ENCODE data around the gene FBXO7. TPM values are rescaled to one million over a fixed set of nuclear protein-coding genes. Genes with fewer than 3 reads are reported as not detected.

Gene FBXO7
- 45.8 and 47.8 TPM in 2 replicates for total RNA-seq (2021)
- long read RNA-seq, transcript FBXO7-201 (9 exons, 2,195 nt), result major isoform, 459 of 576 reads
- long read RNA-seq, transcript FBXO7-202 (9 exons, 1,888 nt), result minor isoform, 23 of 576 reads
- long read RNA-seq, transcript FBXO7-204 (9 exons, 1,921 nt), result minor isoform, 29 of 576 reads
- long read RNA-seq, transcript FBXO7-206 (9 exons, 1,535 nt), result minor isoform, 13 of 576 reads
- long read RNA-seq, partial matches to known transcripts, result 15 of 576 reads
- long read RNA-seq, other reads (novel, unspliced or antisense), result 29 of 576 reads

- Histone ChIP-seq H3K9ac (ENCODE audit: extremely low read depth, insufficient read length, low read length) (peak within 1 kb of the TSS; percentile 90), H2AFZ (ENCODE audit: low read length) (peak within 1 kb of the TSS; percentile 15), H2AK5ac (ENCODE audit: insufficient read length, low read length) (no peak within 1 kb of the TSS), H3K4me1 (ENCODE audit: insufficient read depth, low read length) (peaks cover 3% of the 10 kb centered on the region; the same call in 1 of the 2 replicates), H2BK5ac (ENCODE audit: insufficient read length, low read length) (no peak within 1 kb of the TSS), H3K79me2 (ENCODE audit: insufficient read depth, low read length) (peaks cover 7% of the 10 kb centered on the region; the same call in 1 of the 2 replicates), H3K18ac (ENCODE audit: insufficient read length, low read depth, low read length) (peak within 1 kb of the TSS; percentile 45), H3K4me2 (ENCODE audit: insufficient read depth, insufficient read length, low read length) (peak within 1 kb of the TSS; percentile 87), H4K8ac (replicated peaks; ENCODE audit: insufficient read length, low read depth, low read length) (no peak within 1 kb of the TSS), H3K79me1 (ENCODE audit: insufficient read depth, low read depth, low read length, poor library complexity, severe bottlenecking) (peaks cover 5% of the 10 kb centered on the region), H3T11ph (ENCODE audit: low read length) (no peak within 1 kb of the TSS), H3K56ac (ENCODE audit: insufficient read length, low read depth, low read length) (no peak within 1 kb of the TSS), H4K5ac (ENCODE audit: insufficient read length, low read depth, low read length) (no peak within 1 kb of the TSS), H3K27ac (ENCODE audit: insufficient read length, low read depth, low read length) (no peak within 1 kb of the TSS), H2BK120ac (ENCODE audit: low read depth, low read length, poor library complexity, severe bottlenecking) (no peak within 1 kb of the TSS), H2BK15ac (ENCODE audit: low read depth, low read length) (0 out of 2 replicates have a peak within 1 kb of the TSS, but pooled peaks have one; percentile 12), H2BK20ac (ENCODE audit: low read depth, low read length, poor library complexity, severe bottlenecking) (no peak within 1 kb of the TSS), H3K23ac (ENCODE audit: insufficient read length, low read depth, low read length) (no peak within 1 kb of the TSS), H4K20me1 (ENCODE audit: control insufficient read depth, insufficient read depth, insufficient read length) (no peaks in the 10 kb centered on the region), H3K4ac (ENCODE audit: low read depth, low read length) (no peak within 1 kb of the TSS), H2BK12ac (ENCODE audit: insufficient read length, low read depth, low read length) (no peak within 1 kb of the TSS), H3K9me3 (ENCODE audit: control insufficient read depth, low read depth, low read length) (no peaks in the 10 kb centered on the region), H3K23me2 (ENCODE audit: insufficient read length, low read depth, low read length, poor library complexity, severe bottlenecking) (peaks cover 5% of the 10 kb centered on the region), H3K14ac (ENCODE audit: insufficient read depth, low read length) (peak within 1 kb of the TSS; percentile 83; the same call in 1 of the 2 replicates), H3K27me3 (ENCODE audit: insufficient read depth, low read length) (no peaks in the 10 kb centered on the region), H4K91ac (ENCODE audit: insufficient read length, low read depth, low read length) (no peak within 1 kb of the TSS)
- Mint-ChIP-seq H3K27ac (peak within 1 kb of the TSS in 2 of 3 experiments; percentile 24 to 90; a peak in 4 of 7 replicates), H3K27me3 (ENCODE audit: low read depth) (peaks cover 21% of the 10 kb centered on the region), H3K4me1 (peaks cover 0 to 13% of the 10 kb centered on the region in 2 experiments; a peak in 3 of 4 replicates), H3K9me3 (no peaks in the 10 kb centered on the region), H3K4me3 (peak within 1 kb of the TSS; percentile 88 to 90), H3K36me3 (ENCODE audit: insufficient read depth in 1 of 3, low read depth in 3 of 3) (no peaks in the 10 kb centered on the region)
- TF ChIP-seq CTCF (conservative IDR thresholded peaks at IDR 0.05), result peak; percentile 60
- DNase-seq, result peak; percentile 93
- no CpG with 5 or more reads among the region's 92 CpGs for WGBS (ENCODE audit: extremely low coverage, insufficient read length, low lambda C conversion rate)
Observed at GRCh38 chr22:32474635-32475467, at the start of gene FBXO7. FBXO7 (plus strand) TSS chr22:32474811; CDS start chr22:32475003, 192 bp downstream.

Measured in H9 (cell line).